ENCODE results near the gene AUH.

The AUH gene

GRCh38 chr9:91407580-91408318 is 46.0 kb upstream of the AUH start:
- TF ChIP-seq TAF1 (IDR thresholded peaks at IDR 0.05; ENCODE audit: low read depth) (no peak), CREB1 (IDR thresholded peaks at IDR 0.05; ENCODE audit: low read depth) (no peak), YY1 (IDR thresholded peaks at IDR 0.05; ENCODE audit: low read depth) (no peak), MAX (IDR thresholded peaks at IDR 0.05) (no peak), NFIC (IDR thresholded peaks at IDR 0.05) (no peak), ZBTB7A (IDR thresholded peaks at IDR 0.05; ENCODE audit: low read depth) (no peak), CEBPB (IDR thresholded peaks at IDR 0.05) (no peak), FOXM1 (IDR thresholded peaks at IDR 0.05; ENCODE audit: borderline replicate concordance, low read depth) (no peak), RAD21 (IDR thresholded peaks at IDR 0.05; ENCODE audit: low read depth) (no peak)
- TF ChIP-seq, protein P1, sequence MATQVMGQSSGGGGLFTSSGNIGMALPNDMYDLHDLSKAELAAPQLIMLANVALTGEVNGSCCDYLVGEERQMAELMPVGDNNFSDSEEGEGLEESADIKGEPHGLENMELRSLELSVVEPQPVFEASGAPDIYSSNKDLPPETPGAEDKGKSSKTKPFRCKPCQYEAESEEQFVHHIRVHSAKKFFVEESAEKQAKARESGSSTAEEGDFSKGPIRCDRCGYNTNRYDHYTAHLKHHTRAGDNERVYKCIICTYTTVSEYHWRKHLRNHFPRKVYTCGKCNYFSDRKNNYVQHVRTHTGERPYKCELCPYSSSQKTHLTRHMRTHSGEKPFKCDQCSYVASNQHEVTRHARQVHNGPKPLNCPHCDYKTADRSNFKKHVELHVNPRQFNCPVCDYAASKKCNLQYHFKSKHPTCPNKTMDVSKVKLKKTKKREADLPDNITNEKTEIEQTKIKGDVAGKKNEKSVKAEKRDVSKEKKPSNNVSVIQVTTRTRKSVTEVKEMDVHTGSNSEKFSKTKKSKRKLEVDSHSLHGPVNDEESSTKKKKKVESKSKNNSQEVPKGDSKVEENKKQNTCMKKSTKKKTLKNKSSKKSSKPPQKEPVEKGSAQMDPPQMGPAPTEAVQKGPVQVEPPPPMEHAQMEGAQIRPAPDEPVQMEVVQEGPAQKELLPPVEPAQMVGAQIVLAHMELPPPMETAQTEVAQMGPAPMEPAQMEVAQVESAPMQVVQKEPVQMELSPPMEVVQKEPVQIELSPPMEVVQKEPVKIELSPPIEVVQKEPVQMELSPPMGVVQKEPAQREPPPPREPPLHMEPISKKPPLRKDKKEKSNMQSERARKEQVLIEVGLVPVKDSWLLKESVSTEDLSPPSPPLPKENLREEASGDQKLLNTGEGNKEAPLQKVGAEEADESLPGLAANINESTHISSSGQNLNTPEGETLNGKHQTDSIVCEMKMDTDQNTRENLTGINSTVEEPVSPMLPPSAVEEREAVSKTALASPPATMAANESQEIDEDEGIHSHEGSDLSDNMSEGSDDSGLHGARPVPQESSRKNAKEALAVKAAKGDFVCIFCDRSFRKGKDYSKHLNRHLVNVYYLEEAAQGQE (IDR thresholded peaks at IDR 0.05; ENCODE audit: low read depth): no peak
- TF ChIP-seq, protein P2, sequence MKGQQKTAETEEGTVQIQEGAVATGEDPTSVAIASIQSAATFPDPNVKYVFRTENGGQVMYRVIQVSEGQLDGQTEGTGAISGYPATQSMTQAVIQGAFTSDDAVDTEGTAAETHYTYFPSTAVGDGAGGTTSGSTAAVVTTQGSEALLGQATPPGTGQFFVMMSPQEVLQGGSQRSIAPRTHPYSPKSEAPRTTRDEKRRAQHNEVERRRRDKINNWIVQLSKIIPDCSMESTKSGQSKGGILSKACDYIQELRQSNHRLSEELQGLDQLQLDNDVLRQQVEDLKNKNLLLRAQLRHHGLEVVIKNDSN (IDR thresholded peaks at IDR 0.05): no peak

DNA sequence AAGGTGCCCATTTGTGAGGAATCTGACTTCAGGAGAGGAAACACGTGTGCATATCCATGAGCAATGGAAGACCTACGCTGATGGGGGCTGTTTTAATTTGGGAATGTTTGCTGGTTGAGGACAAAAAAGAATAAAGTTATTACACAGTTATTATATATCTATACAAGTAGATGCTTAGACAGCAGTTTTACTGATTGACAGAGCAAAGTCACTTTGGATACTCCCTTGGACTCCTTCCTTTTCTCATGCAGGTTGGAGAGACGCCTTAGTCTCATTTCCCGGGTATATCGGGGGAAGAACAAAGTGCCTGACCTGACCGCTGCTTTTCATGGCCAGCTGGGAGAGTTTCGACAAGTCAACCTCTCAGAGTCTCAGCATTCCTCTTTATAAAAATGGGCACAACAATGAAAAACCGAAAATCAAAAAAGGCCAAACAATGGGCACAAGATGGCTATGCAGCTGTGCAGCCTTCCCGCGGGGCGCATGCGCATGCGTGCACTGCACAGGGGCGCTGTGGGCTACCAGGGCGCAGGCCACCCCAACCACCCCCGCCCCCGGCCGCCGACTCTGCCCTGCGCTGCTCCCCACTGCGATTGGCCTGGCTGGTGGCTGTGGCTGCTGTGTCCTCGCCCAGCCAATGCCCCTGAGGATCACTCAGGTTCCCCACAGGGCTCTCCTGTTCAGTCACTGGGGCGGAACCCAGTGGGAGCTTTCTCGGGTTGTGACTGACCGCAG is 43.8 kb upstream of the AUH start:
- no peak for TF ChIP-seq CEBPB (IDR thresholded peaks at IDR 0.05)
- no peak for TF ChIP-seq NFIC (IDR thresholded peaks at IDR 0.05)
- TF ChIP-seq TCF12 (IDR thresholded peaks at IDR 0.05; ENCODE audit: low read depth): no peak
- TF ChIP-seq, protein P2 (IDR thresholded peaks at IDR 0.05): no peak
- no peak for TF ChIP-seq TEAD4 (IDR thresholded peaks at IDR 0.05)
- no peak for TF ChIP-seq YY1 (IDR thresholded peaks at IDR 0.05; ENCODE audit: low read depth)
- no peak for TF ChIP-seq TAF1 (IDR thresholded peaks at IDR 0.05; ENCODE audit: low read depth)
- TF ChIP-seq ZBTB7A (IDR thresholded peaks at IDR 0.05; ENCODE audit: low read depth): no peak
- TF ChIP-seq MAX (IDR thresholded peaks at IDR 0.05): no peak
- no peak for TF ChIP-seq EP300 (IDR thresholded peaks at IDR 0.05; ENCODE audit: borderline replicate concordance)
- no peak for TF ChIP-seq CREB1 (IDR thresholded peaks at IDR 0.05; ENCODE audit: low read depth)
- no peak for TF ChIP-seq RAD21 (IDR thresholded peaks at IDR 0.05; ENCODE audit: low read depth)
- TF ChIP-seq EGR1 (IDR thresholded peaks at IDR 0.05): no peak
- no peak for TF ChIP-seq FOXM1 (IDR thresholded peaks at IDR 0.05; ENCODE audit: borderline replicate concordance, low read depth)

GRCh38 chr9:91403665-91404543 is 42.2 kb upstream of the AUH start:
- TF ChIP-seq EP300 (IDR thresholded peaks at IDR 0.05; ENCODE audit: borderline replicate concordance): no peak
- no peak for TF ChIP-seq ZBTB7A (IDR thresholded peaks at IDR 0.05; ENCODE audit: low read depth)
- no peak for TF ChIP-seq TCF12 (IDR thresholded peaks at IDR 0.05; ENCODE audit: low read depth)
- TF ChIP-seq NFIC (IDR thresholded peaks at IDR 0.05): no peak
- TF ChIP-seq FOXM1 (IDR thresholded peaks at IDR 0.05; ENCODE audit: borderline replicate concordance, low read depth): no peak
- TF ChIP-seq, protein P1 (IDR thresholded peaks at IDR 0.05; ENCODE audit: low read depth): no peak
- no peak for TF ChIP-seq TAF1 (IDR thresholded peaks at IDR 0.05; ENCODE audit: low read depth)
- TF ChIP-seq CEBPB (IDR thresholded peaks at IDR 0.05): no peak
- TF ChIP-seq TEAD4 (IDR thresholded peaks at IDR 0.05): no peak
- TF ChIP-seq CREB1 (IDR thresholded peaks at IDR 0.05; ENCODE audit: low read depth): no peak
- no peak for TF ChIP-seq RAD21 (IDR thresholded peaks at IDR 0.05; ENCODE audit: low read depth)
- TF ChIP-seq EGR1 (IDR thresholded peaks at IDR 0.05): no peak
- TF ChIP-seq YY1 (IDR thresholded peaks at IDR 0.05; ENCODE audit: low read depth): no peak
- no peak for TF ChIP-seq MAX (IDR thresholded peaks at IDR 0.05)

- TF ChIP-seq CREB1 (IDR thresholded peaks at IDR 0.05; ENCODE audit: low read depth) (no peak), EP300 (IDR thresholded peaks at IDR 0.05; ENCODE audit: borderline replicate concordance) (no peak), YY1 (IDR thresholded peaks at IDR 0.05; ENCODE audit: low read depth) (no peak), RAD21 (IDR thresholded peaks at IDR 0.05; ENCODE audit: low read depth) (no peak), NFIC (IDR thresholded peaks at IDR 0.05) (no peak), TCF12 (IDR thresholded peaks at IDR 0.05; ENCODE audit: low read depth) (no peak)
- TF ChIP-seq, protein P2 (IDR thresholded peaks at IDR 0.05): no peak
- TF ChIP-seq, protein P1 (IDR thresholded peaks at IDR 0.05; ENCODE audit: low read depth): no peak
These were observed 37.2 kb upstream of the AUH start for GRCh38 chr9:91398926-91399325.

Measured in Ishikawa (cell line).